Activated naive CD8-positive, alpha-beta T cell treated with anti-CD3 and anti-CD28 coated beads, Interleukin-2, amount 50 U/mL, for 16 hours (primary cell): ENCODE data around the gene ABHD17B.
"Not testable (repeated sequence)": the region's sequence is repeated elsewhere in the genome, so short reads cannot be mapped to it uniquely, and the experiment has no call there.

ENCODE experiments used
- DNase-seq: peaks from one replicate; pipeline ENCODE4 v3.0.0-alpha.2; 2020; ENCODE audit warnings: low read depth, low spot score

Gene ABHD17B

GRCh38 chr9:71916834-71917534, 6.0 kb upstream of the ABHD17B start:
- no peak for DNase-seq

GRCh38 chr9:71915495-71915894, 4.5 kb upstream of the ABHD17B start:
- DNase-seq, result no peak

DNA sequence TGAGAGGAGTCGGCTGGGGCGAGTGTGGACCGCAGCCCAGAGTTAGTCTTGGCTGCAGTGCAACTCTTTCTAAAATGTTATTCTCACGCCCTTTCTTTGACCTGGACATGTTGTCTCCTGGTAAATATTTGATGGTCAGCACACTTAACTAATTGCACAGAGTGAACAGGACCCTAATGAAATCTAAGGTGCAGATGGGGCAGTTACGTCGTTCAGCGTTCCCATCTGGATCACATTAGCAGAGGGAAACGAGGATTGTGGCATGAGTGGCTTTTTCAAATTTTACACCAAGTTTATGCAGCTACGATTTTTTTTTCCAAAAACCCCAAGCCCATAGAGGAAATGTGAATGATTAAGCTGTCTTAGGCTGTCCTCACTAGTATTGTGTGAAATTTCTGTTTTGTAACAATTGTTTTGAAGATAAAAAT, 929 bp upstream of the ABHD17B start:
- no peak for DNase-seq

DNA sequence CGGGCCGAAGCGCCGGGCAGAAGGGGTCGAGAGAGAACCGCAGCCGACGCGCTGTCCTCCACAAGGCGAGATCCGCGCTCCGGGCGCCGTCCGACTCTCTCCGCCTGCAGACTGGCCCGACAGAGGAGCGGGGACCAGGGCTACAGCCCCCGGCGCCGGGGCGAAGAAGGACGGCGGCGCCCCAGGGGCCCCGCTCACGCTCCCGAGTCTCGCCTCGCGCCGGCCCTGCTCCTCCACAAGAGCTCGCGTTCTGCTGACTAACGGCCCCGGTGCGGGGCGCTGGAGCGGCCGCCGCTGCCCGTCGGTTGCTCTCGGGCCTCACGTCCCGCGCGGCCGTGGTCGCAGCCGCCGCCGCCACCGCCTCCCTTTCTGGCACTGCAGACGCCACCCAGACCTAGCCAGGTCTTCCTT, 338 bp downstream of the ABHD17B start:
- no peak for DNase-seq

- DNase-seq, result no peak
Observed at GRCh38 chr9:71909887-71910649, 925 bp downstream of the ABHD17B start.

- DNase-seq, result no peak
Observed at GRCh38 chr9:71908825-71909224, 2.2 kb downstream of the ABHD17B start.

- DNase-seq, result no peak
Observed at GRCh38 chr9:71904076-71904475, 6.9 kb downstream of the ABHD17B start.

DNA sequence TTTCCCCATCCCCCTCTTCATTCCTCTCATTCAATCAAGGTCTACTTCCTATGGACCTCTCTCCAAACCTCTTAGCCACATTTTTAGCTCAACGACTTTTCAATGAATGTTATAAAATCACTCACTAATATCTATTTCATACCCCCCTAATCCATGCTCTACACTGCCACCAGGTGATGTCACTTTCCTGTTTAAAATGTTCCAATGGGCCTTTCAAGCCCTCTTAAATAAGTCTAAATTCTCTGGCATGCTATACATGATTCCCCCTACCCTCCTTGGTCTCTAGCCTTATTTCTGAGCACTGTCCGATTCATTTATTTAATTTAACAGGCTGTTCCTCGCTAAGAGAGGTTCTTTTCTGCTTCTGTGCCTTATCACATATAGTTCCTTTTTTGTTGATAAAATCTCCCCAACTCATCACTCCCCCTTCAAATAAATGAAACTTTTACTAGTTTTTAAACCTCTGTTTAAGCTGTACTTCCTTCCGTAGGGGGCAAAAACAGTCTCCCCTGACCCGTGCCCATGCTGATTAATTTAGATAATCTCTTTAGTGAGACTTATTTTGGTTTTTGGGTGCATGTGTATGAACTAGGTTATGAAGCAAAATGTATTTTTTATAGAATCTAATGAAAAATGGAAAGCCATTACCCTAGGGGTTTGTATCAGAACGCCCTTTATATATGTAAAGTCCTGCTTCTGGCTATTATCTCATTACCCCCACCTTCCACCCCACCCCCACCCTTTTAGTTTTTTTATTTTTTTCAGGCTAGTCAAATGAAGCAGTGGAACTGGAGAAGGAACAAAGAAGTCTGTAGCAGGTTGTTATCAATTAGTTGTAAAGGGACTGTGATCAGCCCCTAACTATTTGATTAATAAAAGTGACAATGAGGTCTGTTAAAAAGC, 9.0 kb downstream of the ABHD17B start:
- no peak for DNase-seq

- DNase-seq, result not testable (repeated sequence)
Observed at GRCh38 chr9:71898756-71899155, 12.2 kb downstream of the ABHD17B start.

DNA sequence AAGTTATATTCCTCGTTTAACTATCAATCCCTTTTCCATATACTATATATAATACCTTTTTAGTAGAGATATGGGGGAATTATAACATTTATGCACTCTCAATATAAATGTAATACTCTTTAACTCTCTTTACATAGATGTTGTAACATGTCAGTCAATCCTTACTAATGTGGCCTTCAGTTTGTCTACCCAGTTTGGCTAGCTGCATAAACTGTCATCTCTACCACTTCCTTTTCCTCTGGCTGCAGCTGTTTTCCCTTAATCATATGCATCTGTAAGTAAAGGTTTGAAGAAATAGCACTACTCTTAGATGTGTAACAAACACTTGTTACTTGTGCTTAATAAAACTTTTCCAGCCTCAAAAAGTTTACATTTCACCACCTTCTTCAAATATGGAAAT, 13.4 kb downstream of the ABHD17B start:
- DNase-seq, result no peak

DNA sequence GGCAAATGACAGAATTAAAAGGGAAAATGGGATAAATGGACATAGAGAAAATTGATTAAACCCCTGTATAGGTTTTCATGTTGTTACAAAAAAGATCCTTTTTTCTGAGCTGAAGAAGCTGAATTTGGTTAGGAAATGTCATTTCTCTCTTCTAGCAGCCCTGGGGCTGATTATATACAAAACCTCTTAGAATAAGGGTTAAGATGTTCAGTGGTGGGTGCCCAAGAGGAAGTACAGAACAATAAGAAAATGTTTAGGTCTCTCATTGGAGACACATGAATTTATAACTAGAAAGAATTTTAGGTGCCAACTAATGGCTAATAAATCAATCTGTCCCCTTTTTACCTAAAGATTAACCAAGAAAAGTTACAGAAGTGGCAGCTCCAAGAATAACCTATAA, 14.2 kb downstream of the ABHD17B start:
- no peak for DNase-seq

GRCh38 chr9:71895955-71896354, 15.0 kb downstream of the ABHD17B start:
- DNase-seq, result no peak

GRCh38 chr9:71895117-71895516, 15.9 kb downstream of the ABHD17B start:
- DNase-seq, result no peak

DNA sequence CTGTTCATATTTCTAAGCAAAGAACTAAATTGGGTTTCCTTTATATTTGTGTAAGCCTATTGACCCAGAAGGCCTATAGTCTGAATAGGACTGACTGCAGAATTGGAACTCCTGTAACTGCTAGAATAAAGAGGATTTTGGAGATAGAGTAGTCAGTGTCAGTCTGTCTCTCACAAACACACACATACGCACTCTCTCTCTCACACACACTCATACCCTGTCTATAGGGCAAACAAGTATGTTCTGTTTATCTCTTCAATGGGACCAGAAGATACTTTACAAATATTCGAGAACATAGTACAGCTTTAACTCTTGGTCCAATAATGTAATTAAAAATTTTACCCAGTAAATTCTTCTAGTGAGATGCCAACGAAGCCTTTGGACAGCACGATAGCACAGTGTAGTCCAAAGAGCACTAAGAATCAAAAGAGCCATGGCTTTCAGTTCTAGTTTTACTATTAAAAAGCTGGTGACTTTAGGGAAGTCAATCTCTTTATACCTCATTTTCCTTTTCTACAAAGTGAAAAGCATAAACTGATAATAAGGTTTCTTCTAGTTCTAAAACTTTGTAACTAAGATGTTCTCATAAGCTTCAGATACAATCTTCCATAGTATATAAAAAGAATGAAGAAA, 19.3 kb downstream of the ABHD17B start:
- no peak for DNase-seq

- no peak for DNase-seq
Observed at GRCh38 chr9:71890042-71890679, 20.8 kb downstream of the ABHD17B start.

DNA sequence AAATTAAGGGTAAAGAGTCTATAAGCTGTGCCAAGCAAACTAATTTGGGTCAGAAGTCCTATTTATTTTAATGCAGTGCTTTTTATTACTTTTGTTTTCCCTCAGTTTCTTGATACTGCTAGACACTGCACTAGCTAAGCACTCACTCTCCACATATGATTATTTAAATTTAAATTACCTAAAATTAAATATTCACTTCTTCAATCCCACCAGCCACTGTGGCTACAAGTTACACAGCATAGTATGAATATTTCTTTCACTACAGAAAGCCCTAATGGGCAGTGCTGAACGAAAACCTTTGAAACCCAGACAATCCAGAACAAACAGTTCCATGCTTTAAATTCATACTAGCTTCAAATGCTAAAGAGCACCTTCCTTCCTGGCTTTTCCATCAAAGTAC, 23.6 kb downstream of the ABHD17B start:
- no peak for DNase-seq

GRCh38 chr9:71886541-71886940, 24.5 kb downstream of the ABHD17B start:
- DNase-seq, result no peak

DNA sequence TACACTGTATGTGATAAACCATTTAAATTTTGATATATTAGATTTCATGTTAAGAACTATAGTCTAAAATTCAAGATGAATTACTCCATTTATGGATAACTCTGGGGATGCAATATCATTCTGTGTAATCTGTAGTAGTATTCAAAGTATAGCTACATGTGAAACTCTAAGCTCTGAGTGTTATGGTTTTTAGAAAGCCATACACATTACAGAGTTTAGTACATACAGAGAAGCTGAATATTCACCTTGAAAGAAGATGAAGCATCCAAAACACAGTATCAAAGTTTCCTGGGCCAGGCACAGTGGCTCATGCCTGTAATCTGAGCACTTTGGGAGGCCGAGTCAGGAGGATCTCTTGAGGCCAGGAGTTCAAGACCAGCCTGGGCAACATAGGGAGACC, 25.0 kb downstream of the ABHD17B start:
- DNase-seq, result no peak

DNA sequence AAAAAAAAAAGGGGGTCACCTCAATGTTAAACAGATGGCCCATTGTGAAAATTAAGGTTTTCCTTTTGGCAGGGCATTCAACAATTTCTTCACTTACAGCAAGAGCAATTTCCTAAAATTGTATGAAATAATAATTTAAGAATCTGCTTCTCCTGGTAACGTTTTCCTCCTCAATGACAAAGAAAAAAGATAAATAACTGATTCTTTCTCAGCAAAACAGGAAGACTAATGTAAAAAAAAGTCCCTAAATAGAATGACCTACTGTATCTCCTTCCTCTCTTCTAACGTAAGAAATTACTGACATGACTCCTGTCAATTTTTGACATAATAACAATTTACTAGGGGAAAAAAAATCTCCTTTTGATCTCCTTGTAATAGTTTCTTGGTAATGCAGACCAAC, 25.5 kb downstream of the ABHD17B start:
- DNase-seq, result no peak

DNA sequence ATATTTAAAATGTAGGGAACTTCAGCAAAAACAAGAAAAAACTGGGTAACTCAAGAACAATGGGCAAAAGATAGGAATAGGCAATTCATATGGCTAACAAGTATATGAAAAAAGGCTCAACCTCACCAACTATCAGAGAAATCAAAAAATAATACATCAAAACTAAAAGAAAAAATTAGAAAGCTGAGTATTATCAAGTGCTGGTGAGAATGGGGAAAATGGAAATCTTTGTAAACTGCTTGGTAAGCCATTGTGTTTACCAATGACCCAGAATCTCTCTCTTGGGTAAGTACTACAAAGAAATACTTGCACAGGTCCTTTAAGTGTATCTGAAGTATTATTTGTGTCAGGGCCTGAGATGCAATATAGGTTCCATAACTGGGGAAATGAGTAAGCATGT, 27.0 kb downstream of the ABHD17B start:
- DNase-seq, result no peak

DNA sequence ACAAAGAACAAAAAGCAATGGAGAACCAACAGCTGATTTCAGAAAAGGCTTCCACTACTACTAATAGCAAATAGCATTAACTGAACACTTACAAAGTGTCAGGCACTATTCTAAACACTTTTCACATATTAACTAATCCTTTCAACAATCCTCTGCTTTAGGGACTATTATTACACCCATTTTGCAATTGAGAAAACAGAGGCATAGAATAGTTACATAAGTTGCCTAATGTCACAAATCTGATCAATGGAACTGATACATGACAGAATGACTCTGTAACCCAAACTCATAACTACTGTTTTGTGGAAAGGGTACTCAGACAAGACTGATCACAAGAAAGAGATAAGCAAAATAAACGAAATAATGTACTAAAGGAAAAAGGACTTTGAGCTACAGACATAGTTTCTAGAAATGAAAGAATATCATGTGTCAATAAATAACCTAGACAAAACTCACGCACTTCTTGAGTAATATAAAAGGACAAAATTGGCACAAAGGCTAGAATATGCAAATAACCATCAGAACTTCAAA, 31.3 kb downstream of the ABHD17B start:
- DNase-seq, result no peak
